NK-92 treated with Interleukin-12 subunit alpha and Interleukin-12 subunit beta, amount 100 ng/mL, for 24 hours (cell line): ENCODE measurements around the gene GOLGA6C.
"Not testable (repeated sequence)": the region's sequence is repeated elsewhere in the genome, so short reads cannot be mapped to it uniquely, and the experiment has no call there.

Experiments used
- DNase-seq: peaks from one replicate; lab custom pipeline; 2025; lab: John Stamatoyannopoulos, UW

GOLGA6C gene

GRCh38 chr15:75227663-75228280 is 30.4 kb upstream of the GOLGA6C start:
- DNase-seq, result no peak

GRCh38 chr15:75228787-75229186 is 29.3 kb upstream of the GOLGA6C start:
- DNase-seq, result no peak

- no peak for DNase-seq
These were observed 28.7 kb upstream of the GOLGA6C start for GRCh38 chr15:75229191-75230015.

- no peak for DNase-seq
These were observed 28.2 kb upstream of the GOLGA6C start for GRCh38 chr15:75230016-75230343.

- DNase-seq, result no peak
These were observed 27.4 kb upstream of the GOLGA6C start for GRCh38 chr15:75230551-75231371.

- no peak for DNase-seq
These were observed 26.3 kb upstream of the GOLGA6C start for GRCh38 chr15:75231836-75232235.

GRCh38 chr15:75232252-75232813 is 25.8 kb upstream of the GOLGA6C start:
- DNase-seq, result no peak

- DNase-seq, result no peak
These were observed 25.2 kb upstream of the GOLGA6C start for GRCh38 chr15:75232826-75233503.

GRCh38 chr15:75233504-75234190 is 24.5 kb upstream of the GOLGA6C start:
- DNase-seq, result no peak

- no peak for DNase-seq
These were observed 23.8 kb upstream of the GOLGA6C start for GRCh38 chr15:75234191-75234810.

GRCh38 chr15:75235051-75235673 is 23.0 kb upstream of the GOLGA6C start:
- DNase-seq, result no peak

GRCh38 chr15:75235760-75236729 is 22.1 kb upstream of the GOLGA6C start:
- DNase-seq, result no peak

GRCh38 chr15:75237316-75237982 is 20.7 kb upstream of the GOLGA6C start:
- DNase-seq, result no peak

- DNase-seq, result no peak
These were observed 20.0 kb upstream of the GOLGA6C start for GRCh38 chr15:75238150-75238549.

- not testable (repeated sequence) for DNase-seq
These were observed 12.4 kb upstream of the GOLGA6C start for GRCh38 chr15:75245741-75246140.

- DNase-seq, result not testable (repeated sequence)
These were observed 9.1 kb upstream of the GOLGA6C start for GRCh38 chr15:75248991-75249390.

- DNase-seq, result no peak
These were observed 8.4 kb upstream of the GOLGA6C start for GRCh38 chr15:75249726-75250125.

- DNase-seq, result not testable (repeated sequence)
These were observed 6.8 kb upstream of the GOLGA6C start for GRCh38 chr15:75251343-75251742.

- not testable (repeated sequence) for DNase-seq
These were observed 5.8 kb upstream of the GOLGA6C start for GRCh38 chr15:75252285-75252684.
